Brain microvascular endothelial cell (primary cell): ENCODE results near the gene CACNA1D.

Experiments
- DNase-seq: peaks from one replicate; pipeline ENCODE4 v3.0.0-alpha.2; 2020
- H3K27ac ChIP-seq: fragments of 250-450 bp; sonication (Bioruptor Pico); 2 replicates; pipeline ENCODE4 v1.5.1; 2020; ENCODE audit warnings: mild to moderate bottlenecking, moderate library complexity
- H3K27me3 ChIP-seq: fragments of 250-450 bp; sonication (Bioruptor Pico); replicated peaks from 2 replicates; pipeline ENCODE4 v1.5.1; 2020; ENCODE audit warnings: mild to moderate bottlenecking
- H3K36me3 ChIP-seq: fragments of 250-450 bp; sonication (Bioruptor Pico); replicated peaks from 2 replicates; pipeline ENCODE4 v1.5.1; 2020; ENCODE audit warnings: mild to moderate bottlenecking
- H3K4me3 ChIP-seq: 2 replicates; pipeline ENCODE4 v1.5.1; 2011; ENCODE audit warnings: low read depth, mild to moderate bottlenecking, control low read depth, low read length, moderate library complexity
- CTCF ChIP-seq: IDR thresholded peaks from 2 replicates; pipeline ENCODE4 v1.5.1; 2011; ENCODE audit warnings: low read depth, mild to moderate bottlenecking, moderate library complexity, low read length, control low read depth, inconsistent platforms; ENCODE audit errors: missing control alignments
- in situ Hi-C: cut with HindIII; loops from 2 replicates; pipeline ENCODE4 v1.10.0; 2017; ENCODE audit warnings: low sequenced_read_pairs, low pct_ligation_motif_present

The CACNA1D gene

GRCh38 chr3:53846134-53846850 lies 351.9 kb downstream of the CACNA1D start, which contains the start of the genes CHDH and IL17RB:
TSS of gene CHDH (minus strand) at chr3:53846419. CDS start at chr3:53824008, 22,411 bp downstream.
TSS of gene IL17RB (plus strand) at chr3:53846568. CDS start at chr3:53846589, 21 bp downstream.
- in situ Hi-C loops, result no loop called here
- no peak for TF ChIP-seq CTCF
- no peaks in the 10 kb centered on the region for H3K36me3 ChIP-seq
- H3K27ac ChIP-seq, result no peak within 1 kb of the TSS
- H3K27me3 ChIP-seq, result peaks cover 20% of the 10 kb centered on the region
- H3K4me3 ChIP-seq, result peak within 1 kb of the TSS; percentile 57
- DNase-seq, result no peak

- no peaks in the 10 kb centered on the region for H3K36me3 ChIP-seq
- H3K27ac ChIP-seq, result no peak overlapping the region
- no peak overlapping the region for H3K4me3 ChIP-seq
- no peak for TF ChIP-seq CTCF
- H3K27me3 ChIP-seq, result peaks cover 20% of the 10 kb centered on the region
- DNase-seq, result no peak
- in situ Hi-C loops, result no loop called here
Measured at GRCh38 chr3:53846851-53847155, 352.4 kb downstream of the CACNA1D start.

- DNase-seq, result no peak
- TF ChIP-seq CTCF, result no peak
- H3K27me3 ChIP-seq, result peaks cover 20% of the 10 kb centered on the region
Measured at GRCh38 chr3:53849916-53850315, 355.5 kb downstream of the CACNA1D start.

GRCh38 chr3:53850895-53851294 lies 356.5 kb downstream of the CACNA1D start:
- DNase-seq, result peak; percentile 6
- H3K27ac ChIP-seq, result no peak overlapping the region
- H3K4me3 ChIP-seq, result no peak overlapping the region
- no peaks in the 10 kb centered on the region for H3K36me3 ChIP-seq
- peaks cover 17% of the 10 kb centered on the region for H3K27me3 ChIP-seq
- in situ Hi-C loops, result no loop called here
- TF ChIP-seq CTCF, result no peak

More at GRCh38 chr3:53849916-53850315, 355.5 kb downstream of the CACNA1D start:
- in situ Hi-C loops, result no loop called here
- Histone ChIP-seq H3K27ac (no peak overlapping the region), H3K4me3 (no peak overlapping the region), H3K36me3 (no peaks in the 10 kb centered on the region)

- Histone ChIP-seq H3K27me3 (no peaks in the 10 kb centered on the region), H3K27ac (no peak overlapping the region), H3K36me3 (no peaks in the 10 kb centered on the region), H3K4me3 (no peak overlapping the region)
- no peak for TF ChIP-seq CTCF
- no peak for DNase-seq
- in situ Hi-C loops, result no loop called here
Measured at GRCh38 chr3:53856964-53857363, 362.6 kb downstream of the CACNA1D start.
